Measurements from ENCODE around the gene NRXN3. TPM values are rescaled to one million over a fixed set of nuclear protein-coding genes. Genes with fewer than 3 reads are reported as not detected.

The NRXN3 gene
- total RNA-seq, 6 experiments from 2014 or later: 0.07 to 0.28 (median 0.11) TPM; not detected in 2

GRCh38 chr14:79271122-79271521, 1100.9 kb downstream of the NRXN3 start:
- TF ChIP-seq CTCF (IDR thresholded peaks at IDR 0.05): no peak
- Mint-ChIP-seq H3K9me3 (no peaks in the 10 kb centered on the region), H3K27me3 (ENCODE audit: insufficient read depth) (peaks cover 2% of the 10 kb centered on the region; the same call in 1 of the 2 replicates), H3K36me3 (ENCODE audit: low read depth) (no peaks in the 10 kb centered on the region), H3K27ac (no peak overlapping the region), H3K4me1 (ENCODE audit: low read depth) (no peaks in the 10 kb centered on the region), H3K4me3 (no peak overlapping the region)
- no peak for DNase-seq

GRCh38 chr14:79274641-79275291, 1104.6 kb downstream of the NRXN3 start:
- Mint-ChIP-seq H3K27ac (no peak overlapping the region), H3K9me3 (no peaks in the 10 kb centered on the region), H3K36me3 (ENCODE audit: low read depth) (no peaks in the 10 kb centered on the region), H3K27me3 (ENCODE audit: insufficient read depth) (peaks cover 13% of the 10 kb centered on the region), H3K4me1 (ENCODE audit: low read depth) (peaks cover 6% of the 10 kb centered on the region; the same call in 1 of the 2 replicates), H3K4me3 (no peak overlapping the region)
- peak; percentile 39 for TF ChIP-seq CTCF (IDR thresholded peaks at IDR 0.05)
- DNase-seq: no peak

GRCh38 chr14:79275292-79275655, 1105.1 kb downstream of the NRXN3 start:
- Mint-ChIP-seq H3K4me3 (no peak overlapping the region), H3K36me3 (ENCODE audit: low read depth) (no peaks in the 10 kb centered on the region), H3K9me3 (no peaks in the 10 kb centered on the region), H3K4me1 (ENCODE audit: low read depth) (peaks cover 11% of the 10 kb centered on the region; the same call in 1 of the 2 replicates), H3K27ac (no peak overlapping the region), H3K27me3 (ENCODE audit: insufficient read depth) (peaks cover 18% of the 10 kb centered on the region)
- no peak for DNase-seq
- no peak for TF ChIP-seq CTCF (IDR thresholded peaks at IDR 0.05)

- Mint-ChIP-seq H3K27ac (no peak overlapping the region), H3K9me3 (no peaks in the 10 kb centered on the region), H3K36me3 (ENCODE audit: low read depth) (no peaks in the 10 kb centered on the region), H3K4me3 (peak overlapping the region; percentile 85; the same call in 1 of the 2 replicates), H3K27me3 (ENCODE audit: insufficient read depth) (peaks cover 31% of the 10 kb centered on the region), H3K4me1 (ENCODE audit: low read depth) (peaks cover 12% of the 10 kb centered on the region; the same call in 1 of the 2 replicates)
- TF ChIP-seq CTCF (IDR thresholded peaks at IDR 0.05): no peak
- DNase-seq: no peak
These were observed 1108.2 kb downstream of the NRXN3 start for GRCh38 chr14:79278286-79278797.

- no peaks in the 10 kb centered on the region for H3K36me3 Mint-ChIP-seq (ENCODE audit: low read depth)
- H3K4me1 Mint-ChIP-seq (ENCODE audit: low read depth): peaks cover 12% of the 10 kb centered on the region; the same call in 1 of the 2 replicates
- H3K27me3 Mint-ChIP-seq (ENCODE audit: insufficient read depth): peaks cover 31% of the 10 kb centered on the region
- DNase-seq: peak; percentile 52
- no peaks in the 10 kb centered on the region for H3K9me3 Mint-ChIP-seq
- H3K27ac Mint-ChIP-seq: no peak overlapping the region; the same call in 1 of the 2 replicates
- H3K4me3 Mint-ChIP-seq: peak overlapping the region; percentile 85
- no peak for TF ChIP-seq CTCF (IDR thresholded peaks at IDR 0.05)
These were observed 1108.8 kb downstream of the NRXN3 start for GRCh38 chr14:79278798-79279644.
